ENCODE data around the gene LATS1.
A peak's percentile ranks its signal among the peaks of the same experiment; 100 is the strongest.
"Not testable (repeated sequence)": the region's sequence is repeated elsewhere in the genome, so short reads cannot be mapped to it uniquely, and the experiment has no call there.

The LATS1 gene

DNA sequence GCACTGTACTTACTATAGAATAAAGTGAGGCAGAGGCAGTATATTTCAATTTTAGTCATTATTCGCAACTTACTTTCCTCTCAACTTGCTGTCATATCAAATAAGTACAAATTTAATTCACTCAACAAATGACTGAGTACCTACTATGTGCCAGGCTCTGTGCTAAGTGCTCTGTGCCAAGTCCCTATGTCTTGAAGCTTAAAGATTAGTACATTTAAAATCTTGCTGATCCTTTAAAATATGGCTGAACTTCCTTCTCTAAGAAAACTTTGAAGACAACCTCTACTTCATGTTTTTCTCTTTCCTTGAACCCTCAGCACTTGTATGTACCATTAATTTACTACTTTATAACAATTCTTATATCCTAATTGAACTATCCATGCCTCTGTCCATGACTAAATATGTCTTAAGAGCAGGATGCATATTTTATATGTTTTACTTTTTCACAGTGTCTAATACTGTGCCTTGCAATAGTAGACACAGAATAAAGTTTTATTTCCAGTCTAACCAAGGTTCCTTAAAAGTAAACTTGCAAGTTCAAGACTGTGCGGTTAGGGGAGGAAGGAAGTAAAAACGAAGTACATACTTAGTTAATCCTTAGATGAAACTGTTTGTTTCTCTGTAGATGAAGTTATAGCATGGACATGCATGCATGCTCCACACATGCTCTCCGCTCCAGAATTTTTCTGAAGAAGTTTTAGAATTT, 10.0 kb upstream of the LATS1 start:
- no peak for DNase-seq

DNA sequence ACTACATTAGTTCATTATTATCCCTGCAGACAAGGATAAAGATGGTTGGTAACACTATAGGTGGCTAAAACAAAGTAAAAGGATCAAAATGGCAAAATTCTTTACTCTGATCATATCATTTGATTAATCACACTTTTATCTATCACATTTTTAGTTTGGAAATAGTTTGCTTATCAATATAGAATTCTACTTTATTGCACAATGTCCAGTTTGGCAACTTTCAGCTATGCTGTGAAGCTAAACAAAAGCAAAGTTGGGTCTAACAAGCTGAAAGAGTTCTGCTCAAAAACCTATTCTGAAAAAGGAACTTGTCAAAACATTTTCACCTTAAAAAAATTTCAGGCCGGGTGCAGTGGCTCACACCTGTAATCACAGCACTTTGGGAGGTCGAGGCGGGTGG, 7.9 kb upstream of the LATS1 start:
- DNase-seq: no peak

DNA sequence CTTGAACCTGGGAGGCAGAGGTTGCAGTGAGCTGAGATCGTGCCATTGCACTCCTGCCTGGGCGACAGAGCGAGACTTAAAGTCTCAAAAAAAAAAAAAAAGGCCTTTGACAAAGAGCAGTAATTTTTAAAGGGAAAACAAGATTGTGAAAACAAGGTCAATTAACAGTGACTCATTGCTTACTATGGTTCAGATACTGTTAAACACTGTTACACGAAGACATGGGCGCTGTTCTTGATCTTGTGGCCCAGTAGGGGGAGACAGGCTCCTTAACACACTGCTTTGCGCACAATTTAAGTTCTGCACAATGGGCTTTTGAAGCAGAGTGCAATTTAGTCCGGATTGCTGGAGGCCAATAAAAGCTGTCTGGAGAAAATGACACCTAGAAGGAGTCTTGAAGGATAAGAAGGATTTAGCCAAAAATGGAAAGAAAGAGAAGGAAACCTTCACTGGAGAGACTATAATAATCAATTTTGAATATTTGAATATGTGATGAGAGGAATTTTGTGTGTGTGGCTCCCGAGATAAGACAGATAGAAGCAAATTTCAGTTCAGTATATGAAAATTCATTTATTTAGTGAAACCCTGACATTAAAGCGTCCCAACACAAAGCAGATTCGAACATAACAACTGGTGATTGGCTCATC, 6.0 kb upstream of the LATS1 start:
- DNase-seq: peak; percentile 41

DNA sequence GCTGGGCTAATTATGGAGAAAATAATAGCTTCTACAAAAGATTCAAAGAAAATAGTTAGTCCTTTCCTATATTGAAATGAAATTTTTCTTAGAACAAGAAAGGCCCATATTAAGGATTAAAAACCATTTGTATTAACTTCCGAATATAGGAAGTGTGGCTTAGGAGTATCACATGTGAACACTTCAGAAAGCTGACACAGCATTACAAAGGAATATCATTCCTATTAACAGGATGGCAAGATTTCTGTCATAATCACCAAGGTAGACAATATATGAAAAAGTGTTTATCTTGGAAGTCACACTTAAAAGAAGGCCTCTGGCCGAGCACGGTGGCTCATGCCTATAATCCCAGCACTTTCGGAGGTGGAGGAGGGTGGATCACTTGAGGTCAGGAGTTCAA, 5.4 kb upstream of the LATS1 start:
- DNase-seq: no peak

DNA sequence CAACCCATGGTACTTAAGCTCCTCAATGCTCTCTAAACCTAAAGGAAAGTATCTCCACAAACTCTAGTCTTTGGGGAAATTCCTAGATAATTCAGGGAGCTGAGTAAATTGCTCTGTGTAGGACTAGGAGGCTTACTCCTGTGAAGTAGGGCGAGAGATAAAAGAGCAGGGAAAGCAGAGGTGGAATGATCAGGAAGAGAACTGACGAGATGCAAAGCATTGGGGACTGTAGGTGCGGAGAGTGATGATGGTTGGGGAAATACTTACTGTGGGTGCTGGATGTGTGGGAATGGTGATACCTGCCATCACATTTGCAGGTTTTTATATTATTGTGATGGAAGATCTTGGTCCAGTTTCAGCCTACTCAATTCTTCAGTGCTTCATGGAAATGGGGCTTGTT, 1.6 kb upstream of the LATS1 start:
- no peak for DNase-seq

DNA sequence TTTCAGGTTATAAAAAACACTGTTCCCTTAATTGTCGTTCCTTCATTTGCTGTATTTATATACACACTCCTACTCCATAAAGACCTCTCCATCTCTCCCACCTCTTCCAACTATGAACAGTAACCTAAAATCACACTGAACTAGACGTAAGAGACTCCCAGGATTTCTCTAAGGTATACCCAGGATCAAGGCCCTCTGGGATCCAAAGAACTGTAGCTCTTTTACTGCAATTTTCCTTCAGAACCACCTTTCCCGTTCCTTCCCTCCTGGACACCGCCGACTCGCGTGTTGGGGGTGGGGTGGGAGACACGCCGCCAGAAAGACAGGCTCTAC, 680 bp downstream of the LATS1 start:
- no peak for DNase-seq

DNA sequence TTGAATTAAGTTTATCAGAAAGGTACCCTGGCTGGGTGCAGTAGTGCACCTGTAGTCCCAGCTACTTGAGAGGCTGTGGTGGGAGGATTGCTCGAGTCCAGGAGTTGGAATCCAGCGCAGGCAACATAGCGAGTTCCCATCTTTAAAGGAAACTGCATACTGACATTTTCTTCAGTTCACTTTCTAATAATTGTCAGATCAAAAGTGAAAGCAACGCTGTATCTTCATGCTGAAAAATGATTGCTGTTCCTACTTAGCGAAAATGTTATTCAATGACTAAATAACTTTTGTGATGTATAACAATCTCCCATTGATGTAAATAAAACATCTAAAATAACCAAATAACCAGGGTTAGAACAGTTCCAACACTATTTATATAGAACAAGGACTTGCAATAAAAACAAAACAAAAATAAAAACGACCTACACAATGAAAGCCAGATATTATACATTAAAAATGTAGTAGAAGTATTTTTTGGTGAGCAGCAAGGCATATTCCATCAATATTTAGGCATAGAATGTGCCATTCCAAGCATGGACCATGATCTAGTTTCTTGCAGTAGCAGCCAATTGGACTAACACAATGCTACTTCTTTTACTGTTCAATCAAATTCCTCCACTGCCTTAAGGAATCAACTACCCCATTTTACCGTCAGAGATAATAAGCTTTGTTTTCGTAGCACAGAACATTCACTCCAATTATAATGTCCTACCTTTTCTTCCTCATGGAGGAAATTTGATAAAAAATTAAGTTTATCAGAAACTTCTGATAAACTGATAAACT, 1.5 kb downstream of the LATS1 start:
- DNase-seq: no peak

DNA sequence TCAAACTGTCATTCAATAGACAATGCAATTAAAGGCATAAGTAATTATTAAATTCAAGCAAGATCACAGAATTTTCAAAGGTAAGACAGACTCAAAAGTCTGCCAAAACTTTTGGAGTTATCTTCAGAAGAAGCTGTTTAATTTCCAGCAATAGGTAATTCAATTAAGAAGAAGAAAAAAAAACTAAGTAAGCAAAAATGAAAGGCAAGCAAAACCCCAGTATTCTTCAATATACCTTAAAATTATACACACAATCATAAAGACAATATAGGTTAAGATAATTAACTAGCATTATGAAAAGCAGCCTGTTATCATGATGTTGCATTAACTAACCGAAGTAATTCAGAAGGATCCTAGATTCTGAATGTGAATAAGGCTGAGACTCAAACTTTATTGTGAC, 3.5 kb downstream of the LATS1 start:
- DNase-seq: no peak

DNA sequence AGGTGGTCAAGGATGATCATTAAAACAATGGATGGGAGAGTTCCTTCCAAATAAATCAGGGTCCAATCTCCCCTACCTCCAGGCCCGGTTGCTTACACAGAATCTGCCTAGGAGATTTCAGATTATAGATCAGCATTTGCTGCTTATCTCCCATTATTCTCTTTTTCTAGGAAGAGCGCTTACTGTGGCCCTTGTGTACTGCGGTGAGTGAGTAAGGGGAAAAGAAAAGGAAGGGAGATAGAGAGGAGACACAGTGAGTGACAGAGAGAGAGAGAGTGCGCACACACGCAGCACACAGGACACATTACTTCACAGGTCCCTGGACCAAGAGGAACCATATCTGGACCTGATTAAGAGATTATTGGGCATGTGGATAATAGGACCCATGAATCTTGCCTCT, 6.2 kb downstream of the LATS1 start:
- no peak for DNase-seq

DNA sequence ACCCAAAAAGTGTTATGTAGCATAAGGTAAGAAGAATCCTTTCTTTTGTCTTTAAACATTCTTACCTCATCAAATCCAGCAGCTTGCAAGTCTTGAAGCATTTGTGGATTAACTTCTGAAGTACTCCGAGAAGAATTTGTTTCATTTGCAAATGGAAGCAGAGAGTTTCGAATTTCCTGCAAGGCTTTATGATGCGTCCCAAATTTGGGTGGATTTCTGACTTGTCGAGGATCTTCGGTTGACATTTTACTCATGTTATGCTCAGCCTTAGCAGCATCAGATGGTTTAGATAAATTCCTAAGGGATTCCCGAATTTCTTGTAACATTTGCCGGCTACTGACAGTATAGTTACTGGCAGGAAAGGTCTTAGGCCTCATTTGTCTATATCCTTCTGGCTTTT, 16.2 kb downstream of the LATS1 start:
- DNase-seq: no peak

DNA sequence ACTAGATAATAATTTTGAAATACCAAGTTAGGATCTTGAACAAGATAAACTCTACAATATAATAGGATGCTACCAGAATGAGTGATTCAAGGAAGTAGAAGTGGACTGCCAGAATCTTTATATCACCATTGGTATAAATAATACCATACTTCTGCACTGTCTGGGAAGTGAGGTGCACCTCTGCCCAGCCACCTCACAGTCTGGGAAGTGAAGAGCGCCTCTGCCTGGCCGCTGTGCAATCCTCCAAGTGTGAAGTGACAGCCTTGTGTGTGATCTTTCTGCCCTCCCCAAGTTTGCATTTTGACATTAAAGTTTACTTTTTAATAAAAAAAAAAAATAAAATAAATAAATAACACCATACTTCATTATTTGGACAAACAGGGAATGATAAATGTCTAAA, 18.8 kb downstream of the LATS1 start:
- DNase-seq: no peak

DNA sequence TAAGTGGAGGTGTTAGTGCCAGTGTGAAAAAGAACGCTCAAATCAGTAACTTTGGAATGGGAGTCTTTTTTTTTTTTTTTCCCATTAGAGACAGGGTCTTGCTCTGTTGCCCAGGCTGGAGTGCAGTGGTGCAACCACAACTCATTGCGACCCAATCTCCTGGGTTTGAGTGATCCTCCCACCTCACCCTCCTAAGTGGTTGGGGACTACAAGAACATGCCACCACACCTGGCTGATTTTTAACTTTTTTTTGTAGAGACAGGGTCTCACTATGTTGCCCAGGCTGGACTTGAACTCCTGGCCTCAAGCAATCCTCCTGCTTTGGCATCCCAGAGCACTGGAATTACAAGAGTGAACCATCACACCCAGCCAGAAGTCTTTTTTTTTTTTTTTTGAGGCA, 19.7 kb downstream of the LATS1 start:
- DNase-seq: no peak

DNA sequence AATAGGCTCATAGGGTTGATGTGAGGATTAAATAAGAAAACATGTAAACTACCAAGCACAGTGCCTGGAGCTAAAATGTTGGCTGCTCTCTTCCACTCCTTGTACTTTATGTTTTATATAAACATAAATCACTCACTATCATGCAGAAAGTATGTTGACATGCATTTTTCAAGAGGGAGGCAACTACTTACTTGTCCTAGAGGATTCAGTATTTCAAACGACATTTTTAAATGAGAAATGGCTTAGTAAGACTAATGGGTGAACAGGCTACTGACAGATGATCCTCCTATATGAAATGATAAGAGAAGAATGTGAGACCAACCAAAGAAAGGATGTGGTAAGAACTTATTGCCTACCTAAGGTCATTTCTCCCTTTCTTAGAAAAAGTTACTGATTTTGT, 21.0 kb downstream of the LATS1 start:
- no peak for DNase-seq

DNA sequence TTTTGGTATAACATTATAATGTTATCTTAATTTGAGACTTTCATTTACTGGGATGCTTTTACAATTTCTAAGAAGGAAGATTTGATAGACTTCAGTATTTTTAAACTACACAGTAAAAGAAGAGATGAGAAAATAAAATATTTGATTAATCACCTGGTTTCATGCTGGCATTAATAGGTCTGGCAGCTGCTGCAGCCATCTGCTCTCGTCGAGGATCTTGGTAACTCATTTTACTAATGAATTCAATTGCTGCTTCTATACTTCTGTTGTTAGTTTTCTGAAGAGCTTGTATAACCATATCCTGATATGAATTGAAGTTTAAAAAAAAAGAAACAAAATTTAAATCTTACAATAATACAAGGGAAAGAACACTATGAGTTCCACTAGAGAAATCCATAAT, 23.0 kb downstream of the LATS1 start:
- DNase-seq: no peak

DNA sequence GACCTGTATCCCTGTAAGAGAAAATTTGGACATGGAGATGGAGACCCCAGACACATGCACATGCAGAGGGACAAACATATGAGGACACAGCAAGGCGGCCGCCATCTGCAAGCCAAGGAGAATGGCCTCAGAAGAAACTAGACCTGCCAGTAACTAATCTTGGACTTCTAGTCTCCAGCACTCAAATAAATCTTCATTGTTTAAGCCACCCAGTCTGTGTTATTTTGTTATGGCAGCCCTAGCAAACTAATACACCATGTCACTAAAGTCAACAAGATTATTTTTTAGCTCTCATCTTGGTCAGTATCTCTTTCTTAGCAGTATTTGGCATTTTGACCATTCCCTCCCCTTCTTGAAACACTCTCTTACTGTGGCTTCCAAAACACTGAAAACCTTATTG, 26.7 kb downstream of the LATS1 start:
- no peak for DNase-seq

DNA sequence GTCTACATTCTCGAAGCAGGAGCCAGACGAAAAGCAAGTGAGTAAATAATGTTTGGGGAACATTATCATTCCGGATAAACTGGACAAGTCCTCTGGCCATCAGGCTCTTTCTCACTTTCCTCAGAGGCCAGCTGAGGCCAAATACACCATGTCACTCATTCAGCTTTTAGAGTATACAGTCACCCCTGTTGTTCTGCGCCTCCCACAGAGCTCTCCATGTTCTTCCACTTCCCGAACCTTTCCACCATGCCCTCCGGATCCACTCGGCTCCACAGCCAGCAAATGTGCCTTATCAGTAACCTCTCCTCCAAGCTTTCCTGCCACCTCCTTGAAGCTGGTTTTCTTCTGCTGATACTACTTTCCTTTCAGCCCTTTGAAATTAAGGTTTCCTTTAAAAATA, 31.7 kb downstream of the LATS1 start:
- DNase-seq: no peak

DNA sequence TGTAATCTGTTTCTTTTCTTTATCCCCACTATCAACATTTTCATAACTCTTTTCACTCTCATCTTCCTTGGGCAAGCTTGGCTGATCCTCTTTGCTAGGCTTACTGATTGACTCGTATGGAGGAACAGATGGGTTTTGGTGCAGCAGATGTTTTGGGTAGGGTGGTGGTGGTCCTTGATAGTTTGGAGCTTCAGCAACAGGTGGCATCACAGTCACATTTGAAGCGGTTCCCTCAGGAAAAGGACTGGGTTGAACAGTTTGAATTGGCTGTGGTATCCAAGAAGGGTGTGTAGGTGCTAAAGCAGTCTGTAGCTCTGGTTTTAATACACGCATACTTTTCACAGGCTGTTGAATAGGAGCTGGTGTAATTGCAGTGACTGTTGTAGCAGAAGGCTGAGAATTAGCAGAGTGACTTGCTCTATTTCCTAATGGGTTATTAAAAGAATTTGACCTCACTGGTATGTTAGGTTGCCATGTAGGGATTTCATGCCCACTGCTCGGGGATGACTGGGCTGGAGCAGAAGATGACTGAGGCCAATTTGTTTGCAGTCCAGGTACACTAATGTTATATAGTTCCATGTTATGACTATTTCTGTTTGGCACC, 34.5 kb downstream of the LATS1 start:
- no peak for DNase-seq

DNA sequence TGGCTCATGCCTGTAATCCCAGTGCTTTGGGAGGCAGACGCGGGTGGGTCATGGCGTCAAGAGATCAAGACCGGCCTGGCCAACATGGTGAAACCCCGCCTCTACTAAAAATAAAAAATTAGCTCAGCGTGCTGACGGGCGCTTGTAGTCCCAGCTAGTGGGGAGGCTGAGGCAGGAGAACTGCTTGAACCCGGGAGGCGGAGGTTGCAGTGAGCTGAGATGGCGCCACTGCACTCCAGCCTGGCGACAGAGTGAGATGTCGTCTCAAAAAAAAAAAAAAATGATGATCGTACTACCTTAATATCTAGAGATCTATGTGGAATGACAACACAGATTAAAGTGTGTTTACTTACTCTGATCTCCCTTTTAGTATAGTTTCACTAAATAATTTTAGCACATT, 36.1 kb downstream of the LATS1 start:
- DNase-seq: not testable (repeated sequence)

DNA sequence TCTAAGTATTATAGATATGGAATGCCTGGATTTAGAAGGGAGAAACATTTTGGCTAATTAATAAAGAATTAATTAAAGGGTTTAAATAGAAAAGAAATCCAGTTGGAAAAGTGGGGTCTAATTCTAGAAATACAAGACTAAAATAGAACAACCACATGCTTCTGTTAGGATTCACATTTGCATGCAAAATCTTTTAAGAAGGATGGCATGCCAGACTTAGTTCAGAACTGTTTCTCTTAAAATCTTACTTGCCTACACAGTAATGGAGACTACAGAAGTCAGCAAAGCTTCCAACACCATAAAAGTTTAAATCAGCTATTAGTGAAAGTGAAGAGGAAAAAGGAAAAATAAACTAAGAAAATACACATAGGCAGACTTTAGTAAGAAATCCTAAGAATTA, 36.7 kb downstream of the LATS1 start:
- no peak for DNase-seq

DNA sequence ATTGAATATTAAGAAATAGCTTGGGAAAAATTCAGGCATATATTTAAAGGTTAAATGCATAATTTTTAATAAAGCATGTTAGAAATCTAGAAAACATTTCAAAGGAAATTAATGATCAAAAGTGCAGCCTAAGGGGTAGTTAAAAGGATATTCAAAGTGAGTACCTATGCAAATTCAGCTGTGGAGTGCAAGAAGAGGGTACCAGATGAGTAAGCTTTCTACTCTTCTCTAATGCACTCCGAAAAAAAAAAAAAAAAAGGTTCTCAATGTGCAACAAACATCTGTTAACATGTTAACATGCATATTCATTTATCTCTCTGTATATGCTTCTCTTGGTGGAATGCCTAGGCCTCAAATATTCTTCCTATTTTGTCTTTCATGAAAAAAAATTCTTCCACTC, 37.4 kb downstream of the LATS1 start:
- DNase-seq: no peak

DNA sequence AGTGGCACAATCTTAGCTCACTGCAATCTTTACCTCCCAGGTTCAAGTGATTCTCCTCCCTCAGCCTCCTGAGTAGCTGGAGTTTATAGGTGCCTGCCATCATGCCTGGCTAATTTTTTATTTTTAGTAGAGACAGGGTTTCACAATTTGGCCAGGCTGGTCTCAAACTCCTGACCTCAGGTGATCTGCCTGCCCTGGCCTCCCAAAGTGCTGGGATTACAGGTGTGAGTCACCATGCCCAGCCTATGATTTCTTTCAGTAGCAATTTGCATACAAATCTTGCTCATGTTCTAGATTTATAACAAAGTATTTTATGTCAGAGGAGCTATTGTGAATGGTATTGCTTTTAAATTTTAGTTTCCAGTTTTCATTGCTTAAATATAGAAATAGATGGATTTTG, 45.6 kb downstream of the LATS1 start:
- DNase-seq: not testable (repeated sequence)

DNA sequence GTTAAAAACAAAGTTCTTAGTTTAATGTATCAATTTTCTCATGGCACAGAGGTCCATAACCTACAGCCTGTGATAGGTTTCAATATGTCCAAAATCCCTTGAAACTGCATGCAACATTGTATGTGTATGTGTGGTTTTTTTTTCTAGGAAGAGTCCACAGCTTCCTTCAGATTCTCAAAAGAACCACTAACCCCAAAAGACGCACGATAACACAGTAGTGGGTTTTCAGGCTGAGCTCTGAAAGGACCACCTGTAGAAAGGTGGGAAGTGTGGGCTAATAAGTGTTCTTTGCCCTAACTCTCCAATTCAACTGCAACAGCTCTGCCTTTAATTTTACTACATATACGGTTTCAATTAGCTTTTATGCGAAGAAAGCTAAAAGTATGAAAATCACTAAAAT, 57.9 kb downstream of the LATS1 start:
- DNase-seq: no peak

DNA sequence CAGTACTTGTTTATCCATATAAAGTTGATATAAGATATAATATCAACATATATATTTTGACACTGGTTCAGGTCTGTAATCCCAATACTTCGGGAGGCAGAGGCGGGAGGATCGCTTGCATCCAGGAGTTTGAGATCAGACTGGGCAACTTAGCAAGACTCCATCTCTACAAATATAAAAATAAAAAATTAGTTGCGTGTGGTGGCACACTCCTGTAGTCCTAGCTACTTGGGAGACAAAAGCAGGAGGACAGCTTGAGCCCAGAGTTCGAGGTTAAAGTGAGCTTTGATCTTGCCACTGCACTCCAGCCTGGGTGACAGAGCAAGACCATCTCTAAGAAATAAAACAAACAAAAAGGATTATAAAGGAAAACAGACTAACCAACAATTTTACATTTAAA, 60.5 kb downstream of the LATS1 start:
- no peak for DNase-seq

DNA sequence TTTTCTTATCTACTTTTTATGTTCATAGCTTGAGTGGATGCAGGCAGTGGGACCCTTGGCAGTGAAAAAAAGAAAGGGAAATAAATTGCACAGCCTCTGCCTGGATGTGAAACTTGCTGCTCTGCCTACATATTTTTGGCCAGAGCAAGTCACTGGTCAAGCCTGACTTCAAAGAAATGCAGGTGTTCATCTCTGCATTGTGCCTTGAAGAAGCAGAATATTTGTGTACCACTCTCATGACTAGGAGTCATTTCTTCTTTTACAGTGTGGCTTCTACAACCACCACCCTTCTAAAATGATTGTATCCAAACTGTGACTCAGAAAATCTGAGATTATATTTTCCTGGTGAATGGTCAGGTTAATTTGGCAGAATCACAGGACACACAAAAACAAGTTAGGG, 66.8 kb downstream of the LATS1 start:
- no peak for DNase-seq

All from stimulated activated CD4-positive, alpha-beta T cell treated with anti-CD3 and anti-CD28 coated beads, Interleukin-15, amount 100 ng/mL, for 24 hours (primary cell).